ENCODE measurements around the gene RPL13A.

Gene RPL13A

GRCh38 chr19:49486710-49487276 lies 615 bp upstream of the RPL13A start:
- no peak for DNase-seq (ENCODE audit: low read depth)
- peak overlapping the region; percentile 40 for H3K4me3 ChIP-seq (ENCODE audit: low read depth, low read length)
- TF ChIP-seq CTCF (IDR thresholded peaks at IDR 0.05; ENCODE audit: control insufficient read depth, extremely low read depth, insufficient read depth): no peak

GRCh38 chr19:49488046-49488862 lies 846 bp downstream of the RPL13A start:
- TF ChIP-seq CTCF (IDR thresholded peaks at IDR 0.05; ENCODE audit: control insufficient read depth, extremely low read depth, insufficient read depth): no peak
- DNase-seq (ENCODE audit: low read depth): no peak
- H3K4me3 ChIP-seq (ENCODE audit: low read depth, low read length): peak overlapping the region; percentile 71

GRCh38 chr19:49488863-49489537 lies 1.6 kb downstream of the RPL13A start:
- no peak for TF ChIP-seq CTCF (IDR thresholded peaks at IDR 0.05; ENCODE audit: control insufficient read depth, extremely low read depth, insufficient read depth)
- DNase-seq (ENCODE audit: low read depth): no peak
- peak overlapping the region; percentile 71 for H3K4me3 ChIP-seq (ENCODE audit: low read depth, low read length)

- no peak for DNase-seq (ENCODE audit: low read depth)
- H3K4me3 ChIP-seq (ENCODE audit: low read depth, low read length): peak overlapping the region; percentile 71
- peak; percentile 49 for TF ChIP-seq CTCF (IDR thresholded peaks at IDR 0.05; ENCODE audit: control insufficient read depth, extremely low read depth, insufficient read depth)
Measured at GRCh38 chr19:49489601-49490167, 2.3 kb downstream of the RPL13A start.

- DNase-seq (ENCODE audit: low read depth): no peak
- no peak for TF ChIP-seq CTCF (IDR thresholded peaks at IDR 0.05; ENCODE audit: control insufficient read depth, extremely low read depth, insufficient read depth)
- peak overlapping the region; percentile 71 for H3K4me3 ChIP-seq (ENCODE audit: low read depth, low read length)
Measured at GRCh38 chr19:49490287-49491029, 3.0 kb downstream of the RPL13A start.

- TF ChIP-seq CTCF (IDR thresholded peaks at IDR 0.05; ENCODE audit: control insufficient read depth, extremely low read depth, insufficient read depth): no peak
- DNase-seq (ENCODE audit: low read depth): no peak
- no peak overlapping the region for H3K4me3 ChIP-seq (ENCODE audit: low read depth, low read length)
Measured at GRCh38 chr19:49491030-49491803, 3.8 kb downstream of the RPL13A start.

Data from LNCaP clone FGC (cell line).